ENCODE data around the gene MKNK2. TPM values are rescaled to one million over a fixed set of nuclear protein-coding genes. Genes with fewer than 3 reads are reported as not detected.
A peak's percentile ranks its signal among the peaks of the same experiment; 100 is the strongest.
"Not testable (repeated sequence)": the region's sequence is repeated elsewhere in the genome, so short reads cannot be mapped to it uniquely, and the experiment has no call there.

MKNK2 gene
- 105 and 109 TPM in 2 replicates for total RNA-seq

DNA sequence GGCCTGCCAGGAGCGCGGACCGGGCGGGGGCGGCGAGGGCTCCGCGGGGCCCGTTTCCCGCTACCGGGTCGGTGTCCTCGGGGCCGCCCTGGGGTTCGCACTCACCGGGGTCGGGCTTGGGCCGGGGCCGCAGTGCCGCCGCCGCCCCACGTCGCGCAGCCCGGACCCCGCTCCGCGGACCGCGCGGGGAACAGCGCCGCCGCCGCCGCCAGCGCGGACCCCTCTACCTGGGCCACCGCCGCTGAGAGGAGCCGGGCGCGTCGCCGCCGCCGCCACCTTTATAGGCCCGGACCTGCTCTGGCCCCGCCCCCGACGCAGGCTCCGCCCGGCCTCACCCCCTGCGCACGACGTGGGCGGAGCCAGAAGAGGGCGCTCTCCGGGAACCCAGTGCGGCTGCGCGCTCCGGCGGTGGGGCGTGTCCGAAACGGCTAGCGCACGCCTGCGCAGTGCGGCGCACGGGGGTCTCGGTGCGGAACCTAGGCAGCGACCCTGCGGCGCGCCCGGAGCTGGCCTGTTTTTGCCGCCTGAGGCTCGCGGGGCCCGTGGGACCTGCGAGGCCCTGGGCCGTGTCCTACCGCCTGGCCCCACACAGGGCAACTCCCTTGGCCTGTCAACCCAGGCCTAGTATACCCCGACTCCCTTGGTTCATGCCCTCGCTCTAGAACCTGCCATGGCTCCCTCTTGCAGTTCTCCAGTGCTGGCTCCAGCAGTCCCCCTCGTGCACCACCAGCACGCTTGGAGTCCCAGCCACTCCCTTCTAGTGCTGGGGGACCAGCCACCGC is at the start of gene MKNK2:
TSS of gene MKNK2 (minus strand) at position 254 of the 782 bp plus-strand sequence. CDS start 393 bp downstream, outside the sequence.
- peak; percentile 73 to 86 for DNase-seq (ENCODE audit: low read depth in 2 of 2)

DNA sequence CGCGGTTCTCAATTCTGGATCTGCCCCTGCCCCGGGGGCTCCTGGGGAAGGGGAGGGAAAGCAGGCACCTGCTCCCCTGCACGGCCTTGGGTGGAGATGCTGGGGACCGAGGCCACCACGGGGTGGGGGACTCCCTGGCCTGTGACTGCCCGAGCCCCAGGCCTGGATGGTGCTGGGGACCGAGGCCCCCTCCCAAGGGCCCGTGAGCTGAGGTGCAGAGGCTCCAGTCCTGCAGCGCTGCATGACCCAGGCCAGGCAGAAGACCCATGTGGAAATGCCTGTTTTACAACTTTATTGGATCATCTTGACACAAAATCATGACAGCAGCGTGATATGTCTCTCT is 49.6 kb upstream of the MKNK2 start:
- DNase-seq (ENCODE audit: low read depth in 2 of 2) = no peak

DNA sequence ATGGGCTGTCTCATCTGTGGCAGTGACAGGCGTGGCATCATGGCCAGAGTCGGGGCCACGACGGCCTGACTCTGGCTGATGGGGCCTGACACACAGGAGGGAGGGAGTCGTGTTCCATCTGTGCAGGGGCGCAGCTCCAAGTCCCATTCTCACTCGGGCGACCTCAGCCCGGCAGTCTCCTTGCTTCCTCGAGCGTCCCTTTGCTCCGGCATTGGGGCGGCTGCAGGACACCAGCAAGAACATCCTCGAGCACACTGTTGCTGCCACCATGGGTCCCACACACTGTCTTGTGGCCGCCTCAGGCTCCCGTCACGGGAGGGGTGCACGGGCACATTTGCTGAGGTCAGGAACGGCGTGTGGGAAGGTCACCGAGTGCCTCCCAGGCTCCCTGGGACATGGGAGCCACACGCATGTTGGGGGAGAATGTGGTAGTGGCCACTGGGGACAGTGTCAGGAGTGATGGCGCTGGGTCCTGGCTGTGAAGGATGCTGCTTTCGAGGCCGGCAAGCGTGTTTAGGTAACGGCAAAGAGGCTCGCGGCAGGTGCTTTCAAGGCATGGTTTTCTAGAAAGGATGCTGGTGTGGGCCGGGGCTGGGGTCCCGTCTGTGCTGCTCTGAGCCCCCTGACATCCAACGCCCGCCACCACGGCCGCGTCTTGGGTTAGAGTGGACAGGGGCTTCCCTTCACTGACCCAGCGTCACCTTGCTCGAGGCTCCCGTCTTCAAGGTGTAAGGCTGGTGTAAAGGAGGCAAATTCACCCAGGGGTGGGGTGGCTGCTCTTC is 49.1 kb upstream of the MKNK2 start:
- DNase-seq (ENCODE audit: low read depth in 2 of 2) = no peak

GRCh38 chr19:2099054-2099501 is 48.0 kb upstream of the MKNK2 start:
- DNase-seq (ENCODE audit: low read depth in 2 of 2) = no peak

DNA sequence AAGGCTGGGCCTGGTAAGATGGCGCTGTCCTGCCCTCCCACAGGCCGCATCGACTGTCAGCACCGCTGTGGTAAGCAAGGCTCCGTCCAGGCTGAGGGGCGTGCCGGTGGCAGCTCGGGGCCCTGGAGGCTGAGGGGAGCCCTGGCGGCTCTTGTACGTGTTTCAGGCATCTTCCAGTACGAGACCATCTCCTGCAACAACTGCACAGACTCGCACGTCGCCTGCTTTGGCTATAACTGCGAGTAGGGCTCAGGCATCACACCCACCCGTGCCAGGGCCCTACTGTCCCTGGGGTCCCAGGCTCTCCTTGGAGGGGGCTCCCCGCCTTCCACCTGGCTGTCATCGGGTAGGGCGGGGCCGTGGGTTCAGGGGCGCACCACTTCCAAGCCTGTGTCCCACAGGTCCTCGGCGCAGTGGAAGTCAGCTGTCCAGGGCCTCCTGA is 46.9 kb upstream of the MKNK2 start:
- no peak for DNase-seq (ENCODE audit: low read depth in 2 of 2)

GRCh38 chr19:2097203-2097885 is 46.3 kb upstream of the MKNK2 start:
- DNase-seq (ENCODE audit: low read depth in 2 of 2) = no peak

DNA sequence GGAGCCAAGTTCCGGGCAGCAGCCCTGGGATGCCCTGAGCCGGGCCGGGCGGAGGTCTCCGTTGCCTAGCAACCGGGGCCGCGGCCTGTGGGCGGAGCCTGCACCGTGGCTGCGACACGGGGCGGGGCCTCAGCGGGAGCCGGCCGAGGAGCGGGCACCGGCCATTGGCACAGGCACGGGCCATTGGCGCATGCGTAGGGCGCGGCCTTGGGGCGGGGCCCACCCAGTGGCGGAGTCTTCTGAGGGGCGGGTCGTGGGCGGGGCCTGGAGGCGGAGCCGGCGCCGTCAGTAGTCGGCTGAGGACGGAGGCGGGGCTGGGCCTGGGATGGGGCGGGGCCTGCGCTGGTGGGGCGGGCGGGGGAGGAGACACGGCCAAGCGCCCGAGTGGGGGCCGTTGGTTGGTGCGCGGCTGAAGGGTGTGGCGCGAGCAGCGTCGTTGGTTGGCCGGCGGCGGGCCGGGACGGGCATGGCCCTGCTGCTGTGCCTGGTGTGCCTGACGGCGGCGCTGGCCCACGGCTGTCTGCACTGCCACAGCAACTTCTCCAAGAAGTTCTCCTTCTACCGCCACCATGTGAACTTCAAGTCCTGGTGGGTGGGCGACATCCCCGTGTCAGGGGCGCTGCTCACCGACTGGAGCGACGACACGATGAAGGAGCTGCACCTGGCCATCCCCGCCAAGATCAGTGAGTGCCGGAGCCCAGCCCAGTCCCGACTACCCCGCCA is 45.6 kb upstream of the MKNK2 start, which contains the start of gene IZUMO4:
TSS of gene IZUMO4 (plus strand) at position 436 of the 723 bp plus-strand sequence. CDS start at position 467, 31 bp downstream.
- DNase-seq (ENCODE audit: low read depth in 2 of 2) = peak; percentile 89 to 98

DNA sequence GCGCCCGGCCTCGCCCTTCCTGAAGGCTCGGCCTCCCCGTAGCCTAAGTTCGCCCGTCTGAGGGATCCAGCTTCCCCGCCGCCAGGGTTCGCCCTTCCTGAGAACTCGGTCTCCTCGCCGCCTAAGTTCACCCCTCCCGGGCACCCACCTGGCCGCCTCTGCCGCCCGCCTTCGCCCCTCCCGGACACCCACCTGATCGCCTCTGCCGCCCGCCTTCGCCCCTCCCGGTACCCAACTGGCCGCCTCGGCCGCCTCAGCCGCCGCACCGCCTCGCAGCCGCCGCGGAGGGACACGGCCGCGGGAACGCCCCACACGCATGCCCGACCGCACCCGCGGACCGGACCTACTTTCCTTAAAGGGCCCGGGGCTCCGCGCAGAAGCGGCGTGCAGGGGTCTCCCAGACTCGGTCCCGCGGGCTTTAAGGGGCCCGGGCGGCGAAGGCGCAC is 45.0 kb upstream of the MKNK2 start, which contains the start of gene MOB3A:
TSS of gene MOB3A (minus strand) at position 293 of the 446 bp plus-strand sequence. CDS start 17,766 bp downstream, outside the sequence.
- peak; percentile 81 to 93 for DNase-seq (ENCODE audit: low read depth in 2 of 2)

GRCh38 chr19:2091926-2092525 is 41.0 kb upstream of the MKNK2 start:
- DNase-seq (ENCODE audit: low read depth in 2 of 2) = not testable (repeated sequence)

DNA sequence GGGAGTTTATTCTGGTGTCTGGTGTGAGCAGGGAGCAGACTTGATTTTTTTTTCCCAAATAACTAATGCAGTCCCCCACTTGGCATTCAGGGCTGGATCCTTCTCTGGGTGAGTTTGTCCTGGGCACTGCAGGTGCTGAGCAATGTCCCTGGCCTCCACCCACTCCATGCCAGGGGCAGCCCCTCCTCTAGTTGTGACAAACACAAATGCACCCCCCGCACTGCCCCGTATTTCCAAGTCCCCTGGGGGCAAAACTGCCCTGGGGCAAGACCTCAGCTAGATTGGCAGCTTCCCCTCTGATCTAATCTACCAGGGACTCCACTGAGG is 38.6 kb upstream of the MKNK2 start:
- no peak for DNase-seq (ENCODE audit: low read depth in 2 of 2)

GRCh38 chr19:2089001-2089711 is 38.1 kb upstream of the MKNK2 start:
- peak; percentile 60 to 81 for DNase-seq (ENCODE audit: low read depth in 2 of 2)

GRCh38 chr19:2087621-2088100 is 36.6 kb upstream of the MKNK2 start:
- DNase-seq (ENCODE audit: low read depth in 2 of 2) = no peak

DNA sequence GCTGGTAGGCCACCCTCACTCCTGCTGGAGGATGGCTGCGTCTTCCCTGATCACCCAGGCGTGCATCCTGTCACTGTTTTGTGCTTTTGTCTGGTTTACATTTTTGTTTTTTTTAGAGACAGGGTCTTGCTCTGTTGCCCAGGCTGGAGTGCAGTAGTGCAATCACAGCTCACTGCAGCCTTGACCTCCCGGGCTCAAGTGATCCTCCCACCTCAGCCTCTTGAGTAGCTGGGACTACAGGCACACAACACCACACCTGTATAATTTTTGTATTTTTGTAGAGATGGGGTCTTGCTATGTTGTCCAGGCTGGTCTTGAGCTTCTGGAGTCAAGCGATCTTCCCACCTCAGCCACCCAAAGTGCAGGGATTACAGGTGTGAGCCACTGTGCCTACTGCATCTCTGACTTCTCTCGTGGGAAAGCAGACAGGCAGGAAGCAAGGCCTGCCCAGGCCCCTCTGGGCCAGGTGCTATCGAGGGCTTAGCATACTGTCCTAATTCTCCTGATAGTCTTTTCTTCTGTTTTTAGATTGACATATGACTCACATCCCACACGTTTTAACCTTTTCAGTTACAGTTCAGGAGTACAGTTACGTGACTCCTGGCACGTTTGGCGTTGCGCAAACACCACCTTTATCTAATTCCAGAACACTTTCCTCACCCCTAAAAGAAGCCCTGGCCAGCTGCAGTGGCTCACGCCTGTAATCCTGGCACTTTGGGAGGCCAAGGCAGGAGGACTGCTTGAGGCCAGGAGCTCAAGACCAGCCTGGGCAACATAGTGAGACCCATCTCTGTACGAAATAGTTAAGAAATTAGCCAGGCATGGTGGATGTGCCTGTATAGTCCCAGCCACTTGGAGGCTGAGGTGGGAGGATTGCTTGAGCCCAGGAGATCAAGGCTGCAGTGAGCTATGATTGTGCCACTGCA is 35.9 kb upstream of the MKNK2 start:
- peak; percentile 48 to 54 for DNase-seq (ENCODE audit: low read depth in 2 of 2)

GRCh38 chr19:2084993-2085720 is 34.1 kb upstream of the MKNK2 start:
- peak; percentile 50 to 69 for DNase-seq (ENCODE audit: low read depth in 2 of 2)

- DNase-seq (ENCODE audit: low read depth in 2 of 2) = peak; percentile 57
Measured at GRCh38 chr19:2083174-2083854, 32.3 kb upstream of the MKNK2 start.

DNA sequence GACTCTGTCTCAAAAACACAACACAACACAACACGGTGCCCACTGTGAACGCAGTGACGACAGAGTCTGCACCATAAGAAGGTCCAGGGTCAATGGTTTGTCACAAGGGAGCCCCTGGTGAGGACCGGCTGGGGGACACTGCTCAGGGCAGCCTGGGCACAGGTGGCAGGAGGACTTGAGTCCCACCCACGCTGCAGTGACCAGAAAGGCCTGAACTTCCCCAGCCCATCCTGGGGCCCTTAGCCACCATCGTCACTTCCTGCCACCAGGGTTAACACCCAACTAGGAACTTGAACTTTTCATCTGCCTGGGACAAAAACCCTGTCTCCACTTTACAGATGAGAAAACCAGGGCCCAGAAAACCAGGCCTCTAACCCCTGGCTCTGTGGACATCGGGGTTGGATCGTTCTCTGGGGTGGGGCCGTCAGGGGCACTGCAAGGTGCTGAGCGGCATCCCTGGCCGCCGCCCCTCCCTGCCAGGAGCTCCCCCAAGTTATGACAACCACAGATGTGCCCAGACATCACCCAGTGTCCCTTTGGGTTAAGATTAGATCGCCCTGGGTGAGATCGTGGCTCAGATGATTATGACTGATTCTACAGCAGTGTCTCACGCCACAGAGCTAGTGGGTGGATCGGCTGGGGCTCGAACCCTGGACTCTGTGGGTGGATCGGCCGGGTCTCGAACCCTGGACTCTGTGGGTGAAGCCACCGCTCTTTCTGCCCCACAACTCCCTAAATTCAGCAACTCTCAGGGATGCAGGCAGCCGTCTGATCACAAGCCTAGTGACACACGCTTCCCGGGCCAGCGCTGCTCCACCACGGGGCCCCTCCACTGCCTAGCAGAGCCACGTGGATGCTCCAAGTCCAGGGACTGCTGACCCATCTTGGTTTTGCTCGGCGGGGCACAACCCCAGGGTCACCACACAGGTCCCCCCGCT is 31.1 kb upstream of the MKNK2 start:
- no peak for DNase-seq (ENCODE audit: low read depth in 2 of 2)
